ENCODE data around the gene FBXL14.

DNA sequence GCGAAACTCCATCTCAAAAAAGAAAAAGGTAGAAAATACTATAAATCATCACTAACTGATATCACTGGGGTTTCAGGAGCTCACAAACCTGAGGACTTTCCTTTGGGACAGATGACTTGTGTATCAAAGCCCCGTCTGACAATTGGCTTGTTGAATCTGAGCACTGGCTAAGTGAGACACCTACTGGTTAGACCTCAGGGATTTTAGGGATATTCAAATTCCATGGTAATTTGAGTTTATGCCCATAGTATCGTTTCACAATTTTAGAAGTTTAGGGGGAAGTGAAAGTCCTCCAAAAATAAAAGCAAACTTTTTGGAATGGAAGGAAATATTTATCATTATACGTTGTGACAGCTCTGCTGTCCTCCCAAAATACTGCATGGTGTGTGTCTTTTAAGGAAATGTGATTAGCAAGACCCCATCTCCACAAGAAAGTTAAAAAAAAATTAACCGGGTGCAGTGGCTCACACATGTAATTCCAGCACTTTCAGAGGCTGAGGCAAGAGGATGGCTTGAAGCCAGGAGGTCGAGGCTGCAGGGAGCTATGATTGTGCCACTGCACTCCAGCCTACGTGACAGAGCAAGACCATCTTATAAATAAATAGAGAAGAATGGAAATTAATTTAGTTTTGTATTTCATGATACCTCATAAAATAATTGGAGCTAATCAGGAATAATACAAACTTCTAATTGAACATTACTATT lies 49.2 kb downstream of the FBXL14 start:
- TF ChIP-seq EZH2 (IDR thresholded peaks at IDR 0.05; ENCODE audit: insufficient read depth, poor library complexity, severe bottlenecking) (no peak), EZH2phosphoT487 (IDR thresholded peaks at IDR 0.05; ENCODE audit: insufficient read depth, low read depth) (no peak)

Measured in GM23248 (cell line).